PC-9 (cell line): ENCODE data around the gene CFL2. TPM values are rescaled to one million over a fixed set of nuclear protein-coding genes. Genes with fewer than 3 reads are reported as not detected.

ENCODE experiments used
- BruUV-seq: library from RNA; stranded (reverse); fragments of 400-500 nt; replicated peaks from 2 replicates; lab custom pipeline; 2021; lab: Mats Ljungman, UMichigan
- CTCF ChIA-PET: fragments of 300-600 bp; sonication (Branson Sonifier 250); formaldehyde crosslinking; loops from one replicate; lab custom pipeline; 2022; ENCODE audit warnings: antibody characterized with exemption; lab: Charles Lee
- POLR2A ChIA-PET: fragments of 300-600 bp; sonication (Branson Sonifier 250); formaldehyde crosslinking; loops from one replicate; lab custom pipeline; 2022; ENCODE audit warnings: antibody characterized with exemption; ENCODE audit not compliant: unreplicated experiment; lab: Charles Lee
- DNase-seq, 2 experiments: peaks; one replicate each; pipeline versions ENCODE4 v3.0.0 to v3.0.0-alpha.2; 2015 to 2022; ENCODE audit warnings: mixed read lengths in 1 of 2
- H2AFZ ChIP-seq: fragments of 200-600 bp; sonication (generic); 2 replicates; pipeline ENCODE4 v1.8.1; 2017; ENCODE audit warnings: antibody characterized with exemption
- H3F3A ChIP-seq: fragments of 200-600 bp; sonication (generic); 2 replicates; pipeline ENCODE4 v1.8.1; 2017; ENCODE audit warnings: antibody characterized with exemption, mild to moderate bottlenecking, low read depth; ENCODE audit not compliant: insufficient read depth
- H3K27ac ChIP-seq: fragments of 200-600 bp; sonication (generic); 2 replicates; pipeline ENCODE4 v1.6.1; 2016; ENCODE audit warnings: mixed run types
- H3K27me3 ChIP-seq: fragments of 200-600 bp; sonication (generic); 2 replicates; pipeline ENCODE4 v1.6.1; 2016; ENCODE audit warnings: low read depth, mixed run types; ENCODE audit not compliant: insufficient read depth
- H3K36me3 ChIP-seq: fragments of 200-600 bp; sonication (generic); 2 replicates; pipeline ENCODE4 v1.6.1; 2016; ENCODE audit warnings: low read depth, mixed run types
- H3K4me1 ChIP-seq: fragments of 200-600 bp; sonication (generic); replicated peaks from 2 replicates; pipeline ENCODE4 v1.6.1; 2016; ENCODE audit warnings: mixed run types; ENCODE audit not compliant: insufficient read depth
- H3K4me2 ChIP-seq: fragments of 200-600 bp; sonication (generic); 2 replicates; pipeline ENCODE4 v1.6.1; 2017; ENCODE audit warnings: mixed run types
- H3K4me3 ChIP-seq: fragments of 200-600 bp; sonication (generic); 2 replicates; pipeline ENCODE4 v1.6.1; 2016; ENCODE audit warnings: mixed run types
- H3K79me2 ChIP-seq: fragments of 200-600 bp; sonication (generic); 2 replicates; pipeline ENCODE4 v1.6.1; 2017; ENCODE audit warnings: low read depth, mixed run types
- H3K9me2 ChIP-seq: fragments of 200-600 bp; sonication (generic); 2 replicates; pipeline ENCODE4 v1.8.1; 2017; ENCODE audit warnings: mild to moderate bottlenecking; ENCODE audit not compliant: insufficient read depth
- H3K9me3 ChIP-seq: fragments of 200-600 bp; sonication (generic); 2 replicates; pipeline ENCODE4 v1.8.1; 2016; ENCODE audit warnings: low read depth; ENCODE audit not compliant: insufficient read depth
- H4K20me1 ChIP-seq: fragments of 200-600 bp; sonication (generic); 2 replicates; pipeline ENCODE4 v1.8.1; 2017; ENCODE audit not compliant: insufficient read depth
- EZH2 ChIP-seq: fragments of 200-600 bp; sonication (generic); IDR thresholded peaks from 2 replicates; pipeline ENCODE4 v1.8.0; 2017; ENCODE audit warnings: antibody characterized with exemption, low read depth
- intact Hi-C: fragments of 100-400 bp; cut with micrococcal nuclease; formaldehyde crosslinking; loops from one replicate; pipeline ENCODE4 v1.10.0; 2022; ENCODE audit not compliant: unreplicated experiment
- total RNA-seq: library from RNA; stranded (reverse); gene quantifications from 2 replicates; pipeline ENCODE4 v1.2.3, GENCODE V29; 2021
- TF ChIP-seq, protein P1 (sequence below): fragments of 200-600 bp; sonication (generic); conservative IDR thresholded peaks from 2 replicates; pipeline ENCODE4 v1.6.1; 2017; ENCODE audit warnings: mixed run types, antibody characterized with exemption, mild to moderate bottlenecking, moderate library complexity

CFL2 gene
- total RNA-seq, 1 experiment from 2014 or later: 30.5 TPM

DNA sequence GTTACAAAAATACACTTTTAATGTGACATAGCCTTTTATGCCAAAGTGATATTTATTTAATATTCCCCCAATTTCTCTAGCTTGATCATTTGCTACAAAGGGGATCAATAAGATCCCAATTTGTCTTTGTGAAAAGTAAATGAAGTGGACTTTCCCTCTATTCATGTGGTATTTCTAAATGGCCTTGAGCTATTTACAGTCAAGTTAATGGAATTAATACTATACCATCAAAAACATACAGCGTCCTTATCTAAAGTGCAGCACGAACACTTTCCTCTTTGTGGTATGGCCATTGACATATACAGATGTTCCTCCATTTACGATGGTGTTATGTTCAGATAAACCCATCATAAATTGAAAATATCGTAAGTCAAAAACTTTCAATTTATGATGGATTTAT is 23.2 kb downstream of the CFL2 start:
- no peaks in the 10 kb centered on the region for H3K9me2 ChIP-seq
- H2AFZ ChIP-seq: no peak overlapping the region
- no peak overlapping the region for H3K27ac ChIP-seq
- no peaks in the 10 kb centered on the region; the same call in 1 of the 2 replicates for H3F3A ChIP-seq
- no peaks in the 10 kb centered on the region for H4K20me1 ChIP-seq
- no peak for DNase-seq
- no peaks in the 10 kb centered on the region for H3K36me3 ChIP-seq
- no TSS peak for BruUV-seq
- ChIA-PET POLR2A (no interaction called here), CTCF (no interaction called here)
- no peaks in the 10 kb centered on the region for H3K27me3 ChIP-seq
- no peak overlapping the region for H3K4me2 ChIP-seq
- H3K9me3 ChIP-seq: no peaks in the 10 kb centered on the region
- no peaks in the 10 kb centered on the region for H3K79me2 ChIP-seq
- no peaks in the 10 kb centered on the region for H3K4me1 ChIP-seq
- no peak overlapping the region for H3K4me3 ChIP-seq
- TF ChIP-seq, protein P1, sequence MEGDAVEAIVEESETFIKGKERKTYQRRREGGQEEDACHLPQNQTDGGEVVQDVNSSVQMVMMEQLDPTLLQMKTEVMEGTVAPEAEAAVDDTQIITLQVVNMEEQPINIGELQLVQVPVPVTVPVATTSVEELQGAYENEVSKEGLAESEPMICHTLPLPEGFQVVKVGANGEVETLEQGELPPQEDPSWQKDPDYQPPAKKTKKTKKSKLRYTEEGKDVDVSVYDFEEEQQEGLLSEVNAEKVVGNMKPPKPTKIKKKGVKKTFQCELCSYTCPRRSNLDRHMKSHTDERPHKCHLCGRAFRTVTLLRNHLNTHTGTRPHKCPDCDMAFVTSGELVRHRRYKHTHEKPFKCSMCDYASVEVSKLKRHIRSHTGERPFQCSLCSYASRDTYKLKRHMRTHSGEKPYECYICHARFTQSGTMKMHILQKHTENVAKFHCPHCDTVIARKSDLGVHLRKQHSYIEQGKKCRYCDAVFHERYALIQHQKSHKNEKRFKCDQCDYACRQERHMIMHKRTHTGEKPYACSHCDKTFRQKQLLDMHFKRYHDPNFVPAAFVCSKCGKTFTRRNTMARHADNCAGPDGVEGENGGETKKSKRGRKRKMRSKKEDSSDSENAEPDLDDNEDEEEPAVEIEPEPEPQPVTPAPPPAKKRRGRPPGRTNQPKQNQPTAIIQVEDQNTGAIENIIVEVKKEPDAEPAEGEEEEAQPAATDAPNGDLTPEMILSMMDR: no peak
- TF ChIP-seq EZH2: no peak
- intact Hi-C loops: no loop called here

GRCh38 chr14:34688470-34689206 is 25.8 kb downstream of the CFL2 start:
- Histone ChIP-seq H3K9me2 (no peaks in the 10 kb centered on the region), H3K27ac (no peak overlapping the region), H3K9me3 (no peaks in the 10 kb centered on the region), H4K20me1 (no peaks in the 10 kb centered on the region), H3K36me3 (no peaks in the 10 kb centered on the region), H3K79me2 (no peaks in the 10 kb centered on the region), H3K4me3 (no peak overlapping the region), H3K4me1 (no peaks in the 10 kb centered on the region), H3K27me3 (no peaks in the 10 kb centered on the region), H3F3A (no peaks in the 10 kb centered on the region; the same call in 1 of the 2 replicates), H3K4me2 (no peak overlapping the region), H2AFZ (no peak overlapping the region)
- POLR2A ChIA-PET: no interaction called here
- intact Hi-C loops: no loop called here
- BruUV-seq: no TSS peak
- DNase-seq: no peak
- CTCF ChIA-PET: no interaction called here
- no peak for TF ChIP-seq EZH2
- TF ChIP-seq, protein P1: no peak

DNA sequence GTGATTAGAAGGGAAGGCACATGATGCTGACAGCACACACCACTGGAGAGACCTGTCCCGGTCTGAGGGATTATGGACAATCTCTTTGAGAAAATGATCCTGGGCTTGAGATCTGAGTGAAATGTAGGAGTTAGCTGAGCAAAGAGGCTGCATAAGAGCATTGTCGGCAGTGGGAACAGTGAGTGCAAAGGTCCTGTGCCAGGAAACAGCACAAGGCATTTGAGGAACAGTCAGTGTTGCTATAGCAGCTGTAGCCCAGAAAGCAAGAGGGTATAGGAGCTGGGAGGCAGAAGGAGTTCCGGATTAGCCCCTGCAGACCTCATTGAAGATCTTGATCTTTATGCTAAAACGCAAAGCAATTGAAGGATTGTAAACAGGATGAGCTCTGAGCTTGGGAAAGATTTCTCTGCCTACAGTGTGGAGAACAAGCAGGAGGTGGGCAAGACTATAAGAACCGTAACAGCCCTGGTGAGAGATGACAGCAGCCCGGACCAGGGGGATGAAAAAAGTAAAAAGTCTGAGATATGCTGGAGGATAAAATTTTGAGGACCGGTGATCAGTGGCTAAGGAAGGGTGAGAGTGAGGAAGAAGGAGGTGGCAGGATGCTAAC is 28.5 kb downstream of the CFL2 start:
- Histone ChIP-seq H3K79me2 (no peaks in the 10 kb centered on the region), H3F3A (no peaks in the 10 kb centered on the region), H4K20me1 (no peaks in the 10 kb centered on the region), H3K27ac (no peak overlapping the region), H3K9me3 (no peaks in the 10 kb centered on the region), H3K4me3 (no peak overlapping the region), H3K27me3 (no peaks in the 10 kb centered on the region), H3K36me3 (no peaks in the 10 kb centered on the region), H3K9me2 (no peaks in the 10 kb centered on the region), H3K4me2 (no peak overlapping the region), H2AFZ (no peak overlapping the region), H3K4me1 (no peaks in the 10 kb centered on the region)
- intact Hi-C loops: no loop called here
- no peak for DNase-seq
- CTCF ChIA-PET: no interaction called here
- TF ChIP-seq, protein P1: no peak
- TF ChIP-seq EZH2: no peak
- POLR2A ChIA-PET: no interaction called here
- BruUV-seq: no TSS peak
